Muscle layer of colon (tissue), 2 donors: ENCODE results near the gene DHX30.

Source experiments
- H3K27ac ChIP-seq: one replicate; pipeline ENCODE4 v1.7.0; 2013; ENCODE audit warnings: low read depth, mild to moderate bottlenecking, low read length, moderate library complexity
- H3K27me3 ChIP-seq, 2 donors: one replicate each; pipeline ENCODE4 v1.7.0; 2013; ENCODE audit warnings: low read length in 2 of 2, mild to moderate bottlenecking in 2 of 2; ENCODE audit not compliant: insufficient read depth in 2 of 2, control insufficient read depth in 1 of 2
- H3K36me3 ChIP-seq: one replicate; pipeline ENCODE4 v1.7.0; 2013; ENCODE audit warnings: mild to moderate bottlenecking, low read length; ENCODE audit not compliant: insufficient read depth
- H3K4me1 ChIP-seq: one replicate; pipeline ENCODE4 v1.7.0; 2013; ENCODE audit warnings: mild to moderate bottlenecking, low read length; ENCODE audit not compliant: insufficient read depth
- H3K4me3 ChIP-seq, 2 donors: one replicate each; pipeline ENCODE4 v1.7.0; 2013; ENCODE audit warnings: low read length in 2 of 2, low read depth in 1 of 2, mild to moderate bottlenecking in 1 of 2, moderate library complexity in 1 of 2
- H3K9ac ChIP-seq: one replicate; pipeline ENCODE4 v1.7.0; 2013; ENCODE audit warnings: low read length
- H3K9me3 ChIP-seq: one replicate; pipeline ENCODE4 v1.7.0; 2013; ENCODE audit warnings: mild to moderate bottlenecking, low read length
- donor health status: abdominal sarcoma.
- donor health status: Adenocarcinoma of cecum.

The DHX30 gene

DNA sequence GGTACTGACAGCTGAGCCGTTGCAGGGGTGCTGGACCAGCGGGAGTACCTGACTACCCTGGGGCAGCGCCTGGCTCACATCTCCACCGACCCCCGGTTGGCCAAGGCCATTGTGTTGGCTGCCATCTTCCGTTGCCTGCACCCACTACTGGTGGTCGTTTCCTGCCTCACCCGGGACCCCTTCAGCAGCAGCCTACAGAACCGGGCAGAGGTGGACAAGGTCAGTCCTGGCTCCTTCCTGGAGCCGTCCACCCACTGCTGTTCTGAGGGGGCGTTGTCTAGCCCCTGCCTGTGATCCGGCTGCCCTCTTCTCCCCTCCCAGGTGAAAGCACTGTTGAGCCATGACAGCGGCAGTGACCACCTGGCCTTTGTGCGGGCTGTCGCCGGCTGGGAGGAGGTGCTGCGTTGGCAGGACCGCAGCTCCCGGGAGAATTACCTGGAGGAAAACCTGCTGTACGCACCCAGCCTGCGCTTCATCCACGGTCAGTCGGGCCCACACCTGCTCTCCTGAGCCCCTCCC lies 45.7 kb downstream of the DHX30 start:
- H3K9me3 ChIP-seq, result no peaks in the 10 kb centered on the region
- no peak overlapping the region for H3K9ac ChIP-seq
- H3K36me3 ChIP-seq, result peaks cover 88% of the 10 kb centered on the region
- no peak overlapping the region for H3K27ac ChIP-seq
- H3K4me1 ChIP-seq, result no peaks in the 10 kb centered on the region
- no peak overlapping the region for H3K4me3 ChIP-seq
- H3K27me3 ChIP-seq, result no peaks in the 10 kb centered on the region

GRCh38 chr3:47849186-47849698 lies 46.3 kb downstream of the DHX30 start:
- Histone ChIP-seq H3K36me3 (peaks cover 88% of the 10 kb centered on the region), H3K9ac (no peak overlapping the region), H3K4me1 (no peaks in the 10 kb centered on the region), H3K27me3 (no peaks in the 10 kb centered on the region), H3K4me3 (no peak overlapping the region), H3K27ac (no peak overlapping the region), H3K9me3 (no peaks in the 10 kb centered on the region)

- Histone ChIP-seq H3K27me3 (no peaks in the 10 kb centered on the region), H3K4me3 (no peak overlapping the region), H3K9ac (no peak overlapping the region), H3K36me3 (peaks cover 88% of the 10 kb centered on the region), H3K4me1 (no peaks in the 10 kb centered on the region), H3K27ac (no peak overlapping the region), H3K9me3 (no peaks in the 10 kb centered on the region)
Measured at GRCh38 chr3:47849699-47850563, 47.0 kb downstream of the DHX30 start.

- Histone ChIP-seq H3K36me3 (peaks cover 88% of the 10 kb centered on the region), H3K4me1 (no peaks in the 10 kb centered on the region), H3K27me3 (no peaks in the 10 kb centered on the region), H3K9ac (no peak overlapping the region), H3K27ac (no peak overlapping the region), H3K4me3 (no peak overlapping the region), H3K9me3 (no peaks in the 10 kb centered on the region)
Measured at GRCh38 chr3:47850564-47851410, 47.8 kb downstream of the DHX30 start.

DNA sequence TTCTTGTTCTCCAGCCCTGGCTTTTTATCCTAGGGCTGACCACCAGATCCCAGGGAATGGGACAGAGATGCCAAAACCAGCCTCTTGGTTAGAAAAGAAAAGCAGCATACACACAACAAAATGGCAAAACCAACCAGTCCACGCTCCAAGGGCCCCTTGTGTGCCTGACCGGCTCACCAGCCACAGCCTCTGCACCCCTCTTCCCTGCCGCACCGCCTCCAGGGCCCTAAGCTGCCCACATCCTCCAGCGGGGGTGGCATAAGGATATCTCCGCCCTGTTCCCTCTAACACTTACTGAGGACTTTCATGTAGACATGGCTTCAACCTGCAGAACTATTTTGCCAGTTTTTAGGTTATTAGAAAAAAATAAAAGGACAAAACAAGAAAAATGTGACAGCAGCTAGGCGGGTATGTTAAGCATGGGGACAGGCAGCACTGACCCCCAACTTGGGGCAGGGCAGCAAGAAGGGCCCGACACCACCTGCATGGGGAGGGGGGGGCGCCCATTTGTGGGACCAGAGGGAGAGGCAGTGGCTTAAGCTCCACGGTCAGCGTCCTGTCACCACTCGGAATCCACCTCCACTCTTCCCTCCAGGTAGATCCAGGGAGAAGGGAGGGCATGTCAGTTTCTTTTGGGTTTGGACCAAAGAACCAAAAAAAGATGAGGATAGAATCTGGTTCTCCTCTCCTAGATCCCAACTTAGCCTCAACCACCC lies 49.1 kb downstream of the DHX30 start:
- Histone ChIP-seq H3K4me1 (no peaks in the 10 kb centered on the region), H3K4me3 (no peak overlapping the region), H3K27me3 (no peaks in the 10 kb centered on the region), H3K9ac (no peak overlapping the region), H3K36me3 (peaks cover 88% of the 10 kb centered on the region), H3K27ac (no peak overlapping the region), H3K9me3 (no peaks in the 10 kb centered on the region)

- Histone ChIP-seq H3K36me3 (peaks cover 87% of the 10 kb centered on the region), H3K4me1 (no peaks in the 10 kb centered on the region), H3K27ac (no peak overlapping the region), H3K27me3 (no peaks in the 10 kb centered on the region), H3K4me3 (no peak overlapping the region), H3K9me3 (no peaks in the 10 kb centered on the region), H3K9ac (no peak overlapping the region)
Measured at GRCh38 chr3:47852604-47853602, 50.0 kb downstream of the DHX30 start.

GRCh38 chr3:47854267-47854666 lies 51.3 kb downstream of the DHX30 start:
- Histone ChIP-seq H3K36me3 (peaks cover 77% of the 10 kb centered on the region), H3K9me3 (no peaks in the 10 kb centered on the region), H3K4me1 (no peaks in the 10 kb centered on the region), H3K27me3 (no peaks in the 10 kb centered on the region), H3K27ac (no peak overlapping the region), H3K4me3 (no peak overlapping the region), H3K9ac (no peak overlapping the region)

GRCh38 chr3:47854720-47855455 lies 52.0 kb downstream of the DHX30 start:
- Histone ChIP-seq H3K36me3 (peaks cover 74% of the 10 kb centered on the region), H3K9ac (no peak overlapping the region), H3K4me3 (no peak overlapping the region), H3K27ac (no peak overlapping the region), H3K4me1 (no peaks in the 10 kb centered on the region), H3K27me3 (no peaks in the 10 kb centered on the region), H3K9me3 (no peaks in the 10 kb centered on the region)

DNA sequence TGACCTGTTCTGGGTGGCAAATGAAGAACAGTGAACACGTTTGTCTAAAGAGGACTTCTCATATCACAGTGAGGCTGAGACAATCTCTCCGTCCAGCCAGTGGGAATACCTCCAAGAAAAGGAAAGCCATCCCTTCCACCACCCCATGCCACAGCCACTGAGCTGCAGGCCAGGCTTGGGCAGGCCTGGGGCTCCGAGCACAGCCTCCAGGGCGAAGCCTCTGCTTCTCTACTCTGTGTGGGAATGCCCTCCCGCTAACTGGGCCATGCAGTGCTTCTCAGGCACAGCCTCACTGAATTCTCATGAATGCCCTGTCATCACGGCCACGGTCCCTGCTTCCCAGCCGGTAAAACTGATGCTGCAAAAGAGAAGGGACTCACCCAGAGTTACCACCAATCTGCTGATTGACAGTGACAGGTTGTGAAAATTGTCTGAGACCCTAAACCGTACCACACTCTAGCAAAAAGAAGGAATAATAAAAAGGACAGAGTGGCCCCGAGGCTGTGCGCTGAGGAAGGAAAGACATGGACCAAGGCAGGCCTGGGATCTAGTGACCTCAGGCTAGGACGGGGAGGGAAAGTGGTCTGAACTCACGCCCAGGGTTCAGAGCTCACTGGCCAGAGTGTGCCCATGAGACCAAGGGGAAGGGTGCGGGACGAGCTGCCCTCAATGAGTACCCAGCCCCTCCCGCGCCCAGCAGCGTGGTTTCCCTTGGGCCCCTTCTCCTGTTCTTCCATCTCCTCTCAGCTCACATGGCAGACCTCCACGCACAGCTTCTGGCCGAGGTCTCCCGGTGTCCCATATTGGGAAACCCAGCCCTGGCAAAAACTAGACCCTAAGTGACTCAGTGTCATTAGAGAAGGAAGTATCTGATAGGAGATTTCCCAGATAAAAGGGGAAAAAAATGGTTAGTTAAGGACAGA lies 52.8 kb downstream of the DHX30 start:
- Histone ChIP-seq H3K9me3 (no peaks in the 10 kb centered on the region), H3K4me3 (no peak overlapping the region), H3K36me3 (peaks cover 70% of the 10 kb centered on the region), H3K27ac (no peak overlapping the region), H3K4me1 (no peaks in the 10 kb centered on the region), H3K27me3 (no peaks in the 10 kb centered on the region), H3K9ac (no peak overlapping the region)
